ENCODE results near the gene AIFM1.

GRCh38 chrX:130184857-130185256, 19.2 kb upstream of the AIFM1 start:
- TF ChIP-seq, protein P1, sequence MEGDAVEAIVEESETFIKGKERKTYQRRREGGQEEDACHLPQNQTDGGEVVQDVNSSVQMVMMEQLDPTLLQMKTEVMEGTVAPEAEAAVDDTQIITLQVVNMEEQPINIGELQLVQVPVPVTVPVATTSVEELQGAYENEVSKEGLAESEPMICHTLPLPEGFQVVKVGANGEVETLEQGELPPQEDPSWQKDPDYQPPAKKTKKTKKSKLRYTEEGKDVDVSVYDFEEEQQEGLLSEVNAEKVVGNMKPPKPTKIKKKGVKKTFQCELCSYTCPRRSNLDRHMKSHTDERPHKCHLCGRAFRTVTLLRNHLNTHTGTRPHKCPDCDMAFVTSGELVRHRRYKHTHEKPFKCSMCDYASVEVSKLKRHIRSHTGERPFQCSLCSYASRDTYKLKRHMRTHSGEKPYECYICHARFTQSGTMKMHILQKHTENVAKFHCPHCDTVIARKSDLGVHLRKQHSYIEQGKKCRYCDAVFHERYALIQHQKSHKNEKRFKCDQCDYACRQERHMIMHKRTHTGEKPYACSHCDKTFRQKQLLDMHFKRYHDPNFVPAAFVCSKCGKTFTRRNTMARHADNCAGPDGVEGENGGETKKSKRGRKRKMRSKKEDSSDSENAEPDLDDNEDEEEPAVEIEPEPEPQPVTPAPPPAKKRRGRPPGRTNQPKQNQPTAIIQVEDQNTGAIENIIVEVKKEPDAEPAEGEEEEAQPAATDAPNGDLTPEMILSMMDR (IDR thresholded peaks at IDR 0.05): no peak
- TF ChIP-seq POLR2A (IDR thresholded peaks at IDR 0.05): no peak

Data from uterus (tissue), 2 donors.